Inflammatory macrophage treated with lipopolysaccharide for 1 hour (primary cell): ENCODE results near the gene CELF5.

Experiments used
- DNase-seq, 2 donors: peaks; one replicate each; pipeline ENCODE4 v3.0.0-alpha.2; 2020 to 2022

CELF5 gene

GRCh38 chr19:3248728-3249326, 24.4 kb downstream of the CELF5 start:
- DNase-seq, result no peak

GRCh38 chr19:3249408-3249807, 24.9 kb downstream of the CELF5 start:
- no peak for DNase-seq

GRCh38 chr19:3250675-3251074, 26.2 kb downstream of the CELF5 start:
- DNase-seq, result peak in 1 of 2 donors; percentile 60

GRCh38 chr19:3251229-3251628, 26.8 kb downstream of the CELF5 start:
- no peak for DNase-seq

DNA sequence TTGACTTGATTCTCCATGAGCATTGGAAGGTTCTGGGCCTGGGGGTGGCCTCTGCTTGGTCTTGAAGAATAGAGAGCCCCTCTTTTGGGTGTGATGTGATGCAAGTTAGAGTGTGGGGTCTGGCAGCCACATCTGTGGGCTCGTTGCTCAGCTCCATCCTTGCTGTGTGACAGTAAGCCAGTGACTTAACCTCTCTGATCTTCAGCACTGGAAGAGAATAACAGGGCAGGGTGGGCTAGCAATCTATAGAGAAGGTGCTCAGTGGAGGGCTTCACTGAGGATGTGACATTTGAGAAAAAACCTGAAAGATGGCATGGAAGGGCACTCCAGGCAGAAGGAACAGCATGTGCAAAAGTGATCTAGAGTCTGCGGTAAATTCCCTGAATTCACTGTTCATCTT, 28.2 kb downstream of the CELF5 start:
- DNase-seq, result no peak

DNA sequence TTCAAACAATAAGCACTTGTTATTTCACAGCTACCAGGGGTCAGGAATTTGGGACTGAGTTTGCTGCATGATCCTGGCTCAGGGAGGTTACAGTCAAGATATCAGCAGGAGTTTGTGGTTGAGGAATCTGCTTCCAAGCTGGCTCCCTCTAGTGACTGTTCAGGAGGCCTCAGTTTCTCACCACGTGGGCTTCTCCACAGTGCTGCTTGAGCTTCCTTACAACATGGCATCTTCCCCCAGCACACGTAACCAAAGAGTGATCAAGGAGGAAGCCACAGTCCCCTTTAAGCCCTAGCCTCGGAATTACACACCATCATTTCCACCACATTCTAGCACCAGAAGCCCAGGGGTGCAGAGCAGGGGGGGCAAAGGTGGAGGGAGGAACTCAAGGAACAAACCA, 28.8 kb downstream of the CELF5 start:
- no peak for DNase-seq

DNA sequence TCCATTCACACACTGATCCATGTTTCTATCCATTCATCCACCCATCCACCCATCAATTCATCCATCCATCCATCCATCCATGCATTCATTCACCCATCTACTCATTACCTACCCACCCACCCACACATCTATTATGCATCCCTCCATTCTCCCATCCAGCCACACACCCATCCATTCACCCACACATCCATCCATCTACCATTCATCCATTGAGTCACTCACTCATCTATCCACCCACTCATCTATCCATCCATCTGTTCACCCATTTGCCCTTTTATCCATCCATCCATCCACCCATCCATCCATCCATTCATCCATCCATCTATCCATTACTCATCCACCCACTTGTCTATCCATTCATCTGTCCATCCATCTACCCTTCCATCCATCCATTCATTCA, 30.1 kb downstream of the CELF5 start:
- DNase-seq, result no peak

GRCh38 chr19:3257071-3257470, 32.6 kb downstream of the CELF5 start:
- no peak for DNase-seq

GRCh38 chr19:3262362-3262761, 37.9 kb downstream of the CELF5 start:
- no peak for DNase-seq

DNA sequence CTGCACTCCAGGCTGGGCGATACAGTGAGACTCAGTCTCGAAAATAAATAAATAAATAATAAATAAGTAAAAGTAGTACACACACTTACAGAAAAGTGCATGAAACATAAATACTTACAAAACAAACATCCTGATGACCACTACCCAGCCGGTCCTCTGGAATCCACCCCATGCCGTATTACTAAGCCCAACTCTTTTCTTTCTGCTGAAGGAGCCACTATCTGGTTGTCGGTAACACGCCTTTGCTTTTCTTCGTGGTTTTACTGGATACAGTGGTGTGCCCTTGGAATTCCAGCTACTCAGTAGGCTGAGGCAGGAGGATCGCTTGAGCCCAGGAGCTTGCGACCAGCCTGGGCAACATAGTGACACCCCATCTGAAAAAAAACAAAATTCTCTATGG, 39.4 kb downstream of the CELF5 start:
- DNase-seq, result no peak

- DNase-seq, result no peak
Observed at GRCh38 chr19:3265432-3265831, 41.0 kb downstream of the CELF5 start.

- no peak for DNase-seq
Observed at GRCh38 chr19:3266092-3266693, 41.7 kb downstream of the CELF5 start.

GRCh38 chr19:3266792-3267514, 42.5 kb downstream of the CELF5 start:
- DNase-seq, result no peak

- DNase-seq, result no peak
Observed at GRCh38 chr19:3268326-3268725, 43.9 kb downstream of the CELF5 start.

DNA sequence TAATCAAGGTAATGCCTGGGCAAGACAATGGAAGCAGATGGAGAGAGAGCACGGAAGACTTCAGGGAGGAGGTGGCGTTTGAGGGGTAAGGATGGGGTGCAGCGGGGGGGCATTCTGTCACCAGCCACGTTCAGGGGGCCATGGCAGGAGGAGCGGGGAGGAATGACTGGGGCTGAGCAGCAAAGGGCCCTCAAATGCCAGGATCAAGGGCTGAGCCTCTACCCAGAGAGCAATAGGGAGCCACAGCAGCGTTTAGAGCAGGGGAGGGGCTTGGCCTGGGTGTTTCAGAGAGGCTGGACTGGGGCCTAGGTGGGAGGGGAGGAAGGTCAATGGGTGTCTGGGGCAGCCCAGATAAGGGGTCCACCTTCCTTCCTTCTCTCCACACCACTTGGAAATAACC, 44.3 kb downstream of the CELF5 start:
- no peak for DNase-seq

- no peak for DNase-seq
Observed at GRCh38 chr19:3269916-3270671, 45.6 kb downstream of the CELF5 start.

DNA sequence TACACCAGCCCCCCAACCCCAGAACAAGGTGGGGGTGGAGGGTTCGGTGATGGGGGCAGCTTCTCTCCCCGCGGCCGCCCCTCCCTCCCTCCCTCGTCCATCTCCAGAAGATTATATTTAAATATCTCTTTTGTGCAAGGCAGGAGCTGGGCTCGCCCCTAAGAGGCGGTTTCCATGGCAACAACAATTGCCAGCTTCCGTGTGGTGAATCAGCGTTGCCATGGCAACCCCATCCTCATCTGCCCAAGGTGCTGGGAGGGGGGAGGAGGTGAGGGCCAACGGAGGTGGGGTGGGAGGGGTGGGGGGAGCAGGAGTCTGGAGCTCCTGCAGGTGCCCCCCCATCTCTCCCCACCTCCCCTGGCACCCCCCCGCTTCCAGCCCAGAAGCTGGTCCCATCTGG, 46.4 kb downstream of the CELF5 start:
- no peak for DNase-seq

GRCh38 chr19:3272401-3272931, 48.0 kb downstream of the CELF5 start:
- no peak for DNase-seq

GRCh38 chr19:3272952-3273351, 48.5 kb downstream of the CELF5 start:
- no peak for DNase-seq

GRCh38 chr19:3274245-3274941, 49.9 kb downstream of the CELF5 start:
- no peak for DNase-seq

- no peak for DNase-seq
Observed at GRCh38 chr19:3274942-3275582, 50.6 kb downstream of the CELF5 start.
